ENCODE results near the gene SIGLEC7.

The SIGLEC7 gene

GRCh38 chr19:51143486-51143885 is 1.4 kb downstream of the SIGLEC7 start:
- no peak for DNase-seq
- in situ Hi-C loops (cut with HindIII; ENCODE audit: low pct_ligation_motif_present, low sequenced_read_pairs): no loop called here
- H3K4me3 ChIP-seq (ENCODE audit: low read depth, low read length): no peak overlapping the region
- no peak overlapping the region for H3K27ac ChIP-seq
- no peaks in the 10 kb centered on the region for H3K36me3 ChIP-seq (replicated peaks)
- no peak for TF ChIP-seq CTCF (IDR thresholded peaks at IDR 0.05; ENCODE audit: low read depth, low read length, missing control alignments)
- no peaks in the 10 kb centered on the region for H3K27me3 ChIP-seq (replicated peaks)

- Histone ChIP-seq H3K4me3 (ENCODE audit: low read depth, low read length) (no peak overlapping the region), H3K27ac (no peak overlapping the region), H3K36me3 (replicated peaks) (no peaks in the 10 kb centered on the region), H3K27me3 (replicated peaks) (no peaks in the 10 kb centered on the region)
- TF ChIP-seq CTCF (IDR thresholded peaks at IDR 0.05; ENCODE audit: low read depth, low read length, missing control alignments): no peak
- in situ Hi-C loops (cut with HindIII; ENCODE audit: low pct_ligation_motif_present, low sequenced_read_pairs): no loop called here
- no peak for DNase-seq
Measured at GRCh38 chr19:51144482-51145045, 2.5 kb downstream of the SIGLEC7 start.

- H3K4me3 ChIP-seq (ENCODE audit: low read depth, low read length): no peak overlapping the region
- H3K27ac ChIP-seq: no peak overlapping the region
- DNase-seq: no peak
- TF ChIP-seq CTCF (IDR thresholded peaks at IDR 0.05; ENCODE audit: low read depth, low read length, missing control alignments): no peak
- H3K27me3 ChIP-seq (replicated peaks): no peaks in the 10 kb centered on the region
- H3K36me3 ChIP-seq (replicated peaks): no peaks in the 10 kb centered on the region
- in situ Hi-C loops (cut with HindIII; ENCODE audit: low pct_ligation_motif_present, low sequenced_read_pairs): no loop called here
Measured at GRCh38 chr19:51145916-51146493, 3.9 kb downstream of the SIGLEC7 start.

- DNase-seq: no peak
- no peaks in the 10 kb centered on the region for H3K36me3 ChIP-seq (replicated peaks)
- H3K4me3 ChIP-seq (ENCODE audit: low read depth, low read length): no peak overlapping the region
- no peaks in the 10 kb centered on the region for H3K27me3 ChIP-seq (replicated peaks)
- no peak for TF ChIP-seq CTCF (IDR thresholded peaks at IDR 0.05; ENCODE audit: low read depth, low read length, missing control alignments)
- no peak overlapping the region for H3K27ac ChIP-seq
- in situ Hi-C loops (cut with HindIII; ENCODE audit: low pct_ligation_motif_present, low sequenced_read_pairs): no loop called here
Measured at GRCh38 chr19:51146751-51147150, 4.7 kb downstream of the SIGLEC7 start.

- H3K27ac ChIP-seq: no peak overlapping the region
Measured at GRCh38 chr19:51147663-51148062, 5.6 kb downstream of the SIGLEC7 start.

More at GRCh38 chr19:51147663-51148062, 5.6 kb downstream of the SIGLEC7 start:
- Histone ChIP-seq H3K36me3 (replicated peaks) (no peaks in the 10 kb centered on the region), H3K4me3 (ENCODE audit: low read depth, low read length) (no peak overlapping the region), H3K27me3 (replicated peaks) (no peaks in the 10 kb centered on the region)
- DNase-seq: no peak
- no peak for TF ChIP-seq CTCF (IDR thresholded peaks at IDR 0.05; ENCODE audit: low read depth, low read length, missing control alignments)
- in situ Hi-C loops (cut with HindIII; ENCODE audit: low pct_ligation_motif_present, low sequenced_read_pairs): no loop called here

All from brain microvascular endothelial cell (primary cell).